NCI-H1694 (cell line): Measurements from ENCODE around the gene ADAMTS19.
"Not testable (repeated sequence)": the region's sequence is repeated elsewhere in the genome, so short reads cannot be mapped to it uniquely, and the experiment has no call there.

ENCODE experiments used
- DNase-seq: peaks from one replicate; lab custom pipeline; 2025; lab: John Stamatoyannopoulos, UW

Gene ADAMTS19

DNA sequence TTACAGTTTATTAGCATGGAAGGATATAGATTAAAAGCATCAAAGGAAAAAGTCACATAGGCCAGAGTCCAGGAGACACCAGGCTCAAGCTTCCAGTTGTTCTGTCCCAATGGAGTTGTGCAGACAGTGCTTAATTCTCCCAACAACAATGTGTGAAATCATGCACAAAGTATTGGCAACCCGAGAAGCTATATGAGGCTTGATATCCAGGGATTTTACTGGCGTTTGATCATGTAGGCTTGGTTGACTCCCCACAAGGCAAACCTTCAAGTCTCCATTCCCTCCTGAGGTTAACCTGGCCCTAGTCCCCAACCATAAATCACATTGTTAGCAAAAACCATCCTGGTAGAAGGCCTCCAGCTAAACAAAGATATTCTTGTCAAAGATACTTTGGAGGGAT lies 141.5 kb downstream of the ADAMTS19 start:
- no peak for DNase-seq

GRCh38 chr5:129608350-129608749 lies 148.3 kb downstream of the ADAMTS19 start:
- no peak for DNase-seq

DNA sequence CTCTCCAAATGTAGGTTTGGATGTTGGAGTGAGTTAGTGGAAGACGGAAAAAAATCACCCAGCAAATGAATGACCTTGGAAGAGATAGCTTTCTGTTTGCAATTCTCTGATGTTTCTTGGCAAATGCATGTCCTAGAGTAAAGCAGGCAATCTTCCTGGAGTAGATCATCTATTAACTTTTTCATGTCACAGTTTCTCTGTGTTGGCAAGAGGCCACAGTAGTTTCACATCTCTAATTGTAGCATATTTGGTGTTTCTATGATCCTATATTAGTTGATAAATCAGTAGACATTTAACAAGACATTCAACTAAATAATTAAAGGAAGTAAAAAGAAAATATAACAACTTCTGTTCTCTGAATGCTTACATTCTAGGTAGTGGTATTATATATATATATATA lies 149.6 kb downstream of the ADAMTS19 start:
- DNase-seq = no peak

DNA sequence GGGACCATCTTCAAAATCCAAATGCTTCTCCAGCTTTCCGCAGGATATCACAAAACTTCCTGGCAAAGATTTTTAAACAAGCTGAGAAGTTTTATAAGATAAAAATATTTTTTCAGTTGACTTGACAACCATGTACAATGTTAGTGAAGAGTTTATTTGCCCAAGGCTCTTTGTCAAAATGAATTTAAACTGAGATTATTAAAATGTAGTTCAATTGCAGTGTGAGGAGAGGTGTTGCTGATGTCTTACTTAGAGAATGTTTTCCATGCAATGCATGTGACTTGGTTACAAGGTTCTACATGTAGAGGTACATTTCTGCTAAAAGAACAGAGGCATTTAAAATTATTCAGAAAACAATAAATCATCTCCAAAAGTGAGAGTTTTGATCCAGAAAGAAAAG lies 156.4 kb downstream of the ADAMTS19 start:
- DNase-seq = no peak

GRCh38 chr5:129617206-129617605 lies 157.1 kb downstream of the ADAMTS19 start:
- no peak for DNase-seq

- no peak for DNase-seq
Observed at GRCh38 chr5:129619782-129620181, 159.7 kb downstream of the ADAMTS19 start.

DNA sequence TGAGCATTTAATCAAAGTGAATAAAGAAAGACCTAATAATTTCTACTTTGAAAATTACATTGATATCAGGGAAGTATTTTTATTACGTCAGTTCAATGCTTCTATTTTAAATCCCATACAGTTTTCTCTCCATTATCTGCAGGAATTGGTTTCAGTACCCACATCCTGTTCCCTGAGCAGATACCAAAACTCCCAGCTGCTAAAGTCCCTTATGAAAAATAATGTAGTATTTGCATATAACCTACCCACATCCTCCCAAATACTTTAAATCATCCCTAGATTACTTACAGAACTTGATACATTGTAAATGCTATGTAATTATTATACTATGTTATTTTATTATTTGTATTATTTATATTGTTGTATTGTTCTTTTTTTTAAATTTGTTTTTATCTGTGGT lies 162.4 kb downstream of the ADAMTS19 start:
- no peak for DNase-seq

- DNase-seq = no peak
Observed at GRCh38 chr5:129629575-129629974, 169.5 kb downstream of the ADAMTS19 start.

- DNase-seq = no peak
Observed at GRCh38 chr5:129630101-129630500, 170.0 kb downstream of the ADAMTS19 start.

DNA sequence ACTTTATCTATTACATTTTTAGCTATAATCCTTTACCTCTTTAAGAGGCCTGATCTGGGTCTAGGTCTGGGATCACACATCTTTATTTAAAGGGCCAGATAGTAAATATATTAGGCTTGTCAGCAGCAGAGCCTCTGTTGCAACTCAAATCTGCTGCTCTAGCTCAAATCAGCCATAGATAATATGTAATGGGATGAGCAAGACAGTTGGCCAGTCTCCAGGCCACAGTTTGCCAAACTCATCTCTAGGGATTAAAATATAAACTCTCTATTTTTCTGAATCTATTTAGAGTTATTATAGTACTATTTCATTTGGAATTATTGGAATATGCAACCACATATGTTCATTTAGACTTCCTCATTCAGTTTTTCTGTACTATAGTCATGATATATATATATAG lies 171.9 kb downstream of the ADAMTS19 start:
- DNase-seq = no peak

DNA sequence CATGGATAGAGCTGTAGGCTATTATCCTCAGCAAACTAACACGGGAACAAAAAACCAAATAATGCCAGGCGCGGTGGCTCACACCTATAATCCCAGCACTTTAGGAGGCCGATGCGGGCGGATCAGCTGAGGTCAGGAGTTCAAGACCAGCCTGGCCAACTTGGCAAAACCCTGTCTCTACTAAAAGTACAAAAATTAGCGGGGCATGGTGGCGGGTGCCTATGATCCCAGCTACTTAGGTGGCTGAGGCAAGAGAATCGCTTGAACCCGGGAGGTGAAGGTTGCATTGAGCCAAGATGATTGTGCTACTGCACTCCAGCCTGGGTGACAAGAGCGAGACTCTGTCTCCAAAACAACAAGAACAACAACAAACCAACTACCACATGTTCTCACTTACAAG lies 177.4 kb downstream of the ADAMTS19 start:
- not testable (repeated sequence) for DNase-seq

- DNase-seq = no peak
Observed at GRCh38 chr5:129639331-129639730, 179.2 kb downstream of the ADAMTS19 start.

- no peak for DNase-seq
Observed at GRCh38 chr5:129652349-129653056, 192.4 kb downstream of the ADAMTS19 start.

GRCh38 chr5:129653057-129653375 lies 192.9 kb downstream of the ADAMTS19 start:
- no peak for DNase-seq

DNA sequence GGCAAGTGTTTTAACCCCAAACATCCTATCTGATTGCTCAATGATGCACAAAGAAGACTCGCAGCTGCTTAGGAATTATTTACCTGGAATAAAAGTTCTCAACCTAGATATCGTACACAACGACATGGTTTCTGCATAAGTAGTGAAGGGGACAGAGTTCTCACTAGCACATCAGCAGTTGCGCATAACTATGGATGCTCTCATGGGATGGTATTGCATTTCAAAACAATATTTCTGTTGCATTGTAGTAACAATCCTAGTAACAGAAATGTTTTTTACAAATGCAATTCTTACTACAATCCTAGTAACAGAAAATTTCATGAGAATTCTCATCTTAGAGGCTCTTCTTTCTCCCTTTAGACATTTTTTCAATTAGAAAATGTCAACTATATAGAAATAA lies 193.3 kb downstream of the ADAMTS19 start:
- DNase-seq = no peak

DNA sequence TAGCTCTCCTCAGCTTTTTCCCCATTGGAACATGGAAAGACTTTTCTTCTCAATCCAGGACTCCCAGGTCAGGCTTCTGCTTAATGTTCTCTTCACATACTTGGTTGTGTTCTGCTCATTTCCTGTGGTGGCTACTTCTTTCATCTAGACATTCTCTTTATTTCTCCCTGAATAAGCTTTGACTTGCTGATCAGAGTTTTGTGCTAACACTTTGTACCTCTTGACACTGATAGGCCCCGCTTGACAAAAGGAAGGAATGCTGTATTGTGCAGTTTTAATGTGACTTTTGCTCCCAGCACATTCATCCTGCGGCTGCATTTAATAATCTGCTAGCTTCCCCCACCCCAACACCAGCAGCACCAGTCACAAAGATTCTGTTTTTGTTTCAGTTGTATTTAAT lies 196.9 kb downstream of the ADAMTS19 start:
- DNase-seq = no peak

DNA sequence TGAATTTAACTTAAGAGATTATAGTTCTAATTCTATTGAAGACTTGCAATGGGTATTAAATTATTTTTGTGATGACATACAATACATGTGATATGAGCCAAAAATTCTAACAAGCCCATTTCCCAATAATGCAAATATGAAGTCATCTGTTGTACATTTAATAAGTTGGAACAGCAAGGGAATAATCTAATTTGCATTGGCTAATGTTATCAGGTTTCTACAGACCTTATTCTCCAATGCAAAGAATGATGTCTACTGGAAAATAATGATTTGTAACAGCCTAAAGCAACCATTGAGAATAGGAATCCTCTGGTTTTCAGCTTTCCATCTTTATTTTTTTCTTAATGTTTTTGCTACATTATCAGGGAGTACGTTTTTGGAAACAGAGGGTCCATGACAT lies 198.7 kb downstream of the ADAMTS19 start:
- no peak for DNase-seq

DNA sequence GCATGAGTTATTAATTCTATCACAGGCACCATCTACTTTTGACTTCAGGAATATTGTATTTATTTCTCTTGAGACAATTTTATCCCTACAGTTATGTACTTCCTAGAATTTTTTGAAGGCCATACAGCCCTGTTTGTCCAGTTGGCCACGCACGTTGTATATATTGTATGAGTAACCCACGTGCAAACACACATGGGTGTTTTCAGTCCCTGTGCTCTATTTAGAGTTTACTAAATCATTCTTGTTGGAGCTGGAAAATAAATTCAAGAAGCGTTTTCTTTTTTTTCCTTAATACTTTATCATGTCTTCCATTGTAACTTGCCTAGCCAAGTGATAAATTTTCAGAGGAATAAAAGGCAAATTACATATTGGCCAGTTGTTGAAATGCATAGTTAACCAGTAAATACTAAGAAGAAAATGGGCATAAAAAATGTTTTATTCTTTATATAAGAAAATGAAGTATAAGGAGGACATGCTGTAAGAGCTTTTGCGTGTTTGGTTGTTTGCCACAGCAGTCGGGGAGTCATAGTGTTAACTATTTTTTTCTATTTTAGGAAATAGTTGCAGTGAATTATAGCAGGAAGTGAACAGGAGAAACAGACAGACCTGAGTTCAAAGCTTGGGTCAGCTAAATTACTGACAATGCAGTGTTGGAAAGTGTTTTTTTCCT lies 201.4 kb downstream of the ADAMTS19 start:
- DNase-seq = no peak

- DNase-seq = peak; percentile 3
Observed at GRCh38 chr5:129664336-129664937, 204.3 kb downstream of the ADAMTS19 start.

- DNase-seq = no peak
Observed at GRCh38 chr5:129670957-129671500, 210.9 kb downstream of the ADAMTS19 start.

DNA sequence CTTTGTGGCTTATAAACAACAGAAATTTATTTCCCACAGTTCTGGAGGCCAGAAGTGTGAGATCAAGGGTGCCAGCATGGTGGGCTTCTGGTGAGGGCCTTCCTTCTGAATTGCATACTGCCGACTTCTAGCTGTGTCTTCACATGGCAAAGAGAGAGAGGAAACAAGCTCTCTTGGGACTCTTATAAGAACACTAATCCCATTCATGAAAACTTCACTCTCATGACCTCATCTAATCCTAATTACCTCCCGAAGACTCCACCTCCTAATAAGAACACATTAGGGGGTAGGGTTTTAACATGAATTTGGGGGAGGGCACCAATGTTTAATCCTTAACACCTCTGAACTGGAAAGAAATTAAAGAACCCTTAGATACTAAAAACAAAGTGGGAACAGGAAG lies 211.9 kb downstream of the ADAMTS19 start:
- no peak for DNase-seq

DNA sequence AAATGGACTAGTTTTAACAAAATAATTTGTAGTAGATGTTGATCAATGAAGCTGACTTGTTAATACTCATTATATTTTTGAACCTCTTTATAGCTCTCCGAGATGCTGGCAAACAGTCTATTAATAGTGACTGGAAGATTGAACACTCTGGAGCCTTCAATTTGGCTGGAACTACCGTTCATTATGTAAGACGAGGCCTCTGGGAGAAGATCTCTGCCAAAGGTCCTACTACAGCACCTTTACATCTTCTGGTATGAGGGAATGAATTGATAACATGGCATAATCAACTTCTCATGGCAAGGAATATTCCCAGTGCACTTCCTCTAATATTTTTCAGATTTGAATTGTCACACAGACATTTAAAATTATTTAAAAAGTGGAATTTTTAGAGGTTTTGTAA lies 219.6 kb downstream of the ADAMTS19 start:
- DNase-seq = no peak

- DNase-seq = no peak
Observed at GRCh38 chr5:129687941-129688340, 227.8 kb downstream of the ADAMTS19 start.
